Pons (tissue), 1 donor: ENCODE data around the gene SLC13A5.

ENCODE experiments used
- DNase-seq: peaks from one replicate; pipeline ENCODE4 v3.0.0-alpha.2; 2016; ENCODE audit warnings: low spot score

The SLC13A5 gene

GRCh38 chr17:6638046-6638908 lies 74.9 kb downstream of the SLC13A5 start:
- DNase-seq = no peak

GRCh38 chr17:6637458-6637840 lies 75.7 kb downstream of the SLC13A5 start:
- DNase-seq = no peak

GRCh38 chr17:6636616-6637457 lies 76.3 kb downstream of the SLC13A5 start:
- no peak for DNase-seq

GRCh38 chr17:6636105-6636504 lies 77.1 kb downstream of the SLC13A5 start:
- no peak for DNase-seq
